Chondrocyte (in vitro differentiated cells): ENCODE measurements around the gene L3MBTL4. TPM values are rescaled to one million over a fixed set of nuclear protein-coding genes. Genes with fewer than 3 reads are reported as not detected.

Source experiments
- DNase-seq: peaks from one replicate; pipeline ENCODE4 v3.0.0; 2021; ENCODE audit warnings: mixed read lengths, low spot score
- H3K27ac Mint-ChIP-seq: one replicate; pipeline ENCODE4 v1.8.0; 2021; ENCODE audit warnings: mild to moderate bottlenecking, moderate library complexity, mixed read lengths; ENCODE audit not compliant: unreplicated experiment
- H3K27me3 Mint-ChIP-seq: 2 replicates; pipeline ENCODE4 v1.8.0; 2021; ENCODE audit warnings: low read depth, mixed read lengths
- H3K36me3 Mint-ChIP-seq: 2 replicates; pipeline ENCODE4 v1.8.0; 2021; ENCODE audit warnings: low read depth, mixed read lengths
- H3K4me1 Mint-ChIP-seq: 2 replicates; pipeline ENCODE4 v1.8.0; 2021; ENCODE audit warnings: low read depth, mild to moderate bottlenecking, mixed read lengths
- H3K4me3 Mint-ChIP-seq: one replicate; pipeline ENCODE4 v1.8.0; 2021; ENCODE audit warnings: mild to moderate bottlenecking, moderate library complexity, mixed read lengths; ENCODE audit not compliant: unreplicated experiment
- H3K9me3 Mint-ChIP-seq: 2 replicates; pipeline ENCODE4 v1.8.0; 2021; ENCODE audit warnings: low read depth, mixed read lengths
- total RNA-seq: library from RNA; stranded (reverse); gene quantifications from 3 replicates; pipeline ENCODE4 v1.2.1, GENCODE V29; 2021
- TF ChIP-seq, protein P1 (sequence below): fragments of 200-600 bp; sonication (generic); IDR thresholded peaks from 2 replicates; pipeline ENCODE4 v1.5.0; 2021; ENCODE audit warnings: antibody characterized with exemption, mild to moderate bottlenecking, moderate library complexity

L3MBTL4 gene
- total RNA-seq, 1 donor from 2014 or later, result 1.0 TPM

DNA sequence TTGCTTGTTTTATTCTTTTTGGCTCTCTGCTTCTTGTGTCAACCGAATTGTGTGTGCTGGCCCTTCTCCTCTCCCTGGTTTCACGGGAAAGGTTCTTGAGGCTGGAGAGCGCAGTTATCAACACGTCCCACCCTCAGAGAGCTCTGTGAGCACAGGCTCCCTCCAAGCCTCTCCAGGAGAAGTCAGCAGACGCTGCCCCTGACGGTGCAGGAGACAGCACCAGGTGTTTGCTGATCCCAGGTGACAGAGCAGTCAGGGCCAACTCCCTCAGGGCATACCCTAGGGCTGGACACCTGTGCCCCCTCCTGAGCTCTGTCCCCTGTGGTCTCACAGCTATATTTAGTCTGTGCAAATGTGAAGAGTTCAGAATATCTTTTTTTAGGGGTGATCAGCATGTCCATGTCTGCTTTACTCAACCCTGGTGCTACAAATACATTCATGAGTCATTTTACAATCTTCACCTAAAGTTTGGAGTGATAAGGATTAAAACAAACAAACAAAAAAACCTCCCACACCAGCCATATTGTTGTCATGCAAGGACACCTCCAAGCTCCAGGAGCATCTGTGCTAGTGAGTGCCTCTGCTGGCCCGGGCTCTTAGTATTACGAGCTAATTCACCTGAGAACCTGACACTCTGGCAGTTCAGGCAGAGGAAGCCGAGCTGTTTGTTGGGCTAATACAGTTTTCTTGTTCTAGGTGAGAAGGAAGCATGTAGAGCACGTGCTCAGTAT, 453.4 kb downstream of the L3MBTL4 start:
- Mint-ChIP-seq H3K36me3 (no peaks in the 10 kb centered on the region), H3K27me3 (no peaks in the 10 kb centered on the region), H3K4me3 (no peak overlapping the region), H3K27ac (no peak overlapping the region), H3K9me3 (no peaks in the 10 kb centered on the region), H3K4me1 (peaks cover 9% of the 10 kb centered on the region)
- DNase-seq, result no peak
- TF ChIP-seq, protein P1, sequence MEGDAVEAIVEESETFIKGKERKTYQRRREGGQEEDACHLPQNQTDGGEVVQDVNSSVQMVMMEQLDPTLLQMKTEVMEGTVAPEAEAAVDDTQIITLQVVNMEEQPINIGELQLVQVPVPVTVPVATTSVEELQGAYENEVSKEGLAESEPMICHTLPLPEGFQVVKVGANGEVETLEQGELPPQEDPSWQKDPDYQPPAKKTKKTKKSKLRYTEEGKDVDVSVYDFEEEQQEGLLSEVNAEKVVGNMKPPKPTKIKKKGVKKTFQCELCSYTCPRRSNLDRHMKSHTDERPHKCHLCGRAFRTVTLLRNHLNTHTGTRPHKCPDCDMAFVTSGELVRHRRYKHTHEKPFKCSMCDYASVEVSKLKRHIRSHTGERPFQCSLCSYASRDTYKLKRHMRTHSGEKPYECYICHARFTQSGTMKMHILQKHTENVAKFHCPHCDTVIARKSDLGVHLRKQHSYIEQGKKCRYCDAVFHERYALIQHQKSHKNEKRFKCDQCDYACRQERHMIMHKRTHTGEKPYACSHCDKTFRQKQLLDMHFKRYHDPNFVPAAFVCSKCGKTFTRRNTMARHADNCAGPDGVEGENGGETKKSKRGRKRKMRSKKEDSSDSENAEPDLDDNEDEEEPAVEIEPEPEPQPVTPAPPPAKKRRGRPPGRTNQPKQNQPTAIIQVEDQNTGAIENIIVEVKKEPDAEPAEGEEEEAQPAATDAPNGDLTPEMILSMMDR, result no peak

DNA sequence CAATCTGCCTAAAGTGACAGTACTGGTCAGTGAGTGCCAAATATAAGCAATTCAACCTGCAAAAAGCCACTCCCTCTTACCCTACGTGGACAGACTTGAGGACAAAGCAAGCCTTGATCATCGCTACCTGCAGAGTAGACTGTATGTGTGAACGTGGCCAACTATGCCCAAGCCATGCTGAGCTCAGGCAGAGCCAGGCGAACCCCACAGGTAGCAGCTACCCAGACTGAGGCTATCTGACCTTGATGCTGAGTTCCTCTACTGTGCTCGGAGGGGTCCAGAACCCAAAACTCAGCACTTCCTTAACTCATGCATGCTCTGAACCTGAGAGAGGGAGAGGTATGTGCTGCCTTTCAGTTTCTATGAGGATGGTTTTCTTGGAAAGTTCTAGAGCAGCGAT, 455.9 kb downstream of the L3MBTL4 start:
- H3K27me3 Mint-ChIP-seq, result no peaks in the 10 kb centered on the region
- TF ChIP-seq, protein P1, result no peak
- DNase-seq, result no peak
- no peaks in the 10 kb centered on the region for H3K9me3 Mint-ChIP-seq
- H3K4me1 Mint-ChIP-seq, result peaks cover 9% of the 10 kb centered on the region
- no peak overlapping the region for H3K4me3 Mint-ChIP-seq
- no peak overlapping the region for H3K27ac Mint-ChIP-seq
- no peaks in the 10 kb centered on the region for H3K36me3 Mint-ChIP-seq

DNA sequence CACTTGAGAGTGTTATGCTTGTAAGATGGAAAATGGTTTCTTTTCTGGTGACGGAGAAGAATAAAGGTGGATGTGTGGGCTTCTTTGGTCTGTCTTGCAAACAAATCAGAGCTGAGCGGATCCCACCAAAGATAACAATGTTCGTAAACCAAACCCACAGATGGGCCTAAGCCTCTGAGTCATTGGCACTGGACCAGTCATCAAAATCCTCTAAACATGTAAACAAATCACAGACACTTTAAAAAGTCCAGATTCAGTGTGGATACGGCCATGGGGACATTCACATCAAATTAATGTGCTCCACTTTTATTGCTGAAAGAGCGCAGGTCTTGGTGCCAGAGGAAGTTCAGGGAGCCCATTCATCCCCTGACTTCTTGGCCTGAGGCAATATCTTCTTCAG, 458.9 kb downstream of the L3MBTL4 start:
- Mint-ChIP-seq H3K4me3 (no peak overlapping the region), H3K9me3 (no peaks in the 10 kb centered on the region), H3K27ac (no peak overlapping the region), H3K27me3 (no peaks in the 10 kb centered on the region), H3K36me3 (no peaks in the 10 kb centered on the region), H3K4me1 (no peaks in the 10 kb centered on the region)
- TF ChIP-seq, protein P1, result no peak
- no peak for DNase-seq

DNA sequence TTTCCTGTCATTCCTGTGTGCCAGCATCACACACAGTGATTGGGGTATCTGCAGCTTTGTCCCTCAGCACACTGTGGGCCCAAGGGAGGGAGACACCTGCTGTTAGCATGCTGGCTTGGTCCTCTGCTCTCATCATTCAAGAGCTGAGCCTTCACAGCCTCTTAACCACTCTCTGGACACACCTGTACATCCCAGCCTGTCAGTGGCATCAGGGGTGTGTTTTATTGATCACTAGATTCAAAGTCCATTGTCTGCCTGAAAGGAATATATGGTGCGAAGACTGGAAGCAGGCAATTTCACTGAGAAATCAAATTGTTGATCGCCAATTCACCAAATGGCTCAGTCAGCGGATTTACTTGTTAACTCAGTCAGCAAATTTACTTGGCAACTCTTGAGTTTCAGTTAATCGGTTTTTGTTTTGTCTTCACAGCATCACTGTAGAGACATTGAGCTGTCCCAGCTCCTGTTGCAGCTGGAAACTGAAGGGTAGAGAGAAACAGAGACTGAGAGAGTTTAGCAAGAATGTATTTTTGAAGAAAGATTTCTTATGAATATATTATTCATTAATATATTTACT, 463.1 kb downstream of the L3MBTL4 start:
- no peak overlapping the region for H3K27ac Mint-ChIP-seq
- no peaks in the 10 kb centered on the region for H3K36me3 Mint-ChIP-seq
- H3K4me1 Mint-ChIP-seq, result peaks cover 9% of the 10 kb centered on the region
- peaks cover 2% of the 10 kb centered on the region for H3K27me3 Mint-ChIP-seq
- no peak for DNase-seq
- TF ChIP-seq, protein P1, result no peak
- no peaks in the 10 kb centered on the region for H3K9me3 Mint-ChIP-seq
- H3K4me3 Mint-ChIP-seq, result no peak overlapping the region

DNA sequence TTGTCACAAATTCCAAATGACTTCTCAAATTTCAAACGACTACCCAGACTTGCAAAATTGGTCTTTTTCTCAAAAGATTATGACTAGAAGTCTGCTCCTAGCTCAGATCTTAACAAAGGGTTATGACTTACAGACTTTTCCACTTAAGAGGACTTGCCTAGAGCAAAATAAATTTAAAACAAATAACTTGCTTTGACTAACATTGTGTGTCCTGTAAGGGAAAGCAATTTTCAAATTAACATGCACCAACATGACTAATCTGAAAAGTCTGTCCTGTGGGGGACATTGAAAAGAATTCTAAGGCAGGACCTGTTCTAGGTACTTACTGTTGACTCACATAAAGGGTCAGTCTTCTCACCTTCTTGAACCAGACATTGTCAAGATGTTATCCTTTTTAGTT, 465.9 kb downstream of the L3MBTL4 start:
- Mint-ChIP-seq H3K4me1 (peaks cover 12% of the 10 kb centered on the region), H3K4me3 (no peak overlapping the region), H3K36me3 (no peaks in the 10 kb centered on the region), H3K9me3 (no peaks in the 10 kb centered on the region), H3K27ac (no peak overlapping the region), H3K27me3 (peaks cover 2% of the 10 kb centered on the region)
- TF ChIP-seq, protein P1, result no peak
- no peak for DNase-seq
